A549 (cell line): Measurements from ENCODE around the gene CIAO3. TPM values are rescaled to one million over a fixed set of nuclear protein-coding genes. Genes with fewer than 3 reads are reported as not detected.

ENCODE experiments used
- ATAC-seq, 2 experiments: fragments of 200-7000 bp in 1 of 2; fragments of >200 bp in 1 of 2; cut with Nextera tagmentation in 1 of 2; cut with Tn5 transposase in 1 of 2; 3 replicates each; pipeline versions ENCODE4 v1.8.0 to v1.9.1; 2018 to 2020; ENCODE audit warnings: mild to moderate bottlenecking in 1 of 2, moderate library complexity in 1 of 2
- CTCF ChIA-PET: fragments of 300-600 bp; sonication (Branson Sonifier 250); formaldehyde crosslinking; extraction: SDS; loops from one replicate; lab custom pipeline; 2021; ENCODE audit warnings: antibody characterized with exemption, inconsistent platforms; lab: Yijun Ruan, JAX
- POLR2A ChIA-PET: fragments of 350-600 bp; formaldehyde crosslinking; extraction: SDS; loops from one replicate; lab custom pipeline; 2021; ENCODE audit warnings: antibody characterized with exemption, inconsistent platforms; lab: Yijun Ruan, JAX
- DNase-seq, 2 experiments: peaks; one replicate each; pipeline versions ENCODE4 v3.0.0 to v3.0.0-alpha.2; 2011 to 2016; ENCODE audit warnings: low read depth in 1 of 2, low spot score in 1 of 2
- FAIRE-seq: peaks from 2 replicates; lab custom pipeline; 2011; peaks lifted over from hg19 to GRCh38; lab: Jason Lieb, UNC
- H3K27ac ChIP-seq, 2 experiments: fragments of >200 bp; sonication (Bioruptor Twin); formaldehyde crosslinking; 3 replicates each; pipeline ENCODE4 v1.5.1; 2016 to 2017
- H3K4me1 ChIP-seq: fragments of >200 bp; sonication (Bioruptor Twin); formaldehyde crosslinking; 3 replicates; pipeline ENCODE4 v1.6.1; 2016
- H3K4me2 ChIP-seq: fragments of >200 bp; sonication (Bioruptor Twin); formaldehyde crosslinking; 3 replicates; pipeline ENCODE4 v1.6.1; 2016
- H3K4me3 ChIP-seq: fragments of >200 bp; sonication (Bioruptor Twin); formaldehyde crosslinking; 3 replicates; pipeline ENCODE4 v1.5.1; 2016
- H3K9me3 ChIP-seq: fragments of >200 bp; sonication (Bioruptor Twin); formaldehyde crosslinking; 3 replicates; pipeline ENCODE4 v1.6.1; 2016
- ATOH8 ChIP-seq: fragments of 250-450 bp; sonication (Bioruptor Pico); IDR thresholded peaks from 2 replicates; pipeline ENCODE4 v1.5.0; 2020; ENCODE audit warnings: low read depth, mild to moderate bottlenecking, moderate library complexity
- CBX8 ChIP-seq: fragments of 200-600 bp; sonication (generic); IDR thresholded peaks from 2 replicates; pipeline ENCODE4 v1.6.1; 2016
- CHD4 ChIP-seq: fragments of 200-600 bp; sonication (generic); IDR thresholded peaks from 2 replicates; pipeline ENCODE4 v1.6.1; 2016; ENCODE audit warnings: antibody characterized with exemption, mild to moderate bottlenecking, borderline replicate concordance
- CTCF ChIP-seq: fragments of >200 bp; sonication (Bioruptor Twin); formaldehyde crosslinking; IDR thresholded peaks from 3 replicates; pipeline ENCODE4 v1.5.1; 2016
- FOSL2 ChIP-seq, 2 experiments: fragments of 450-650 bp in 1 of 2; fragments of >200 bp in 1 of 2; sonication (Bioruptor Twin) in 1 of 2; formaldehyde crosslinking; IDR thresholded peaks; 2 replicates each; pipeline versions ENCODE4 v1.5.0 to v1.6.1; 2016 to 2020; ENCODE audit warnings: mild to moderate bottlenecking in 1 of 2, moderate library complexity in 1 of 2
- HOXA7 ChIP-seq: fragments of 250-450 bp; sonication (Bioruptor Pico); IDR thresholded peaks from 2 replicates; pipeline ENCODE4 v1.5.0; 2020; ENCODE audit warnings: mild to moderate bottlenecking, moderate library complexity
- HOXB13 ChIP-seq: fragments of 250-450 bp; sonication (Bioruptor Pico); IDR thresholded peaks from 2 replicates; pipeline ENCODE4 v1.5.0; 2020; ENCODE audit warnings: low read depth, mild to moderate bottlenecking, moderate library complexity
- JUNB ChIP-seq: fragments of >200 bp; sonication (Bioruptor Twin); formaldehyde crosslinking; IDR thresholded peaks from 2 replicates; pipeline ENCODE4 v1.6.1; 2016
- KDM1A ChIP-seq: fragments of 200-600 bp; sonication (generic); IDR thresholded peaks from 2 replicates; pipeline ENCODE4 v1.6.1; 2016; ENCODE audit warnings: low read depth, mild to moderate bottlenecking
- MAFK ChIP-seq: fragments of 450-650 bp; IDR thresholded peaks from 2 replicates; pipeline ENCODE4 v1.6.1; 2014; ENCODE audit not compliant: partially characterized antibody
- MAX ChIP-seq: IDR thresholded peaks from 2 replicates; pipeline ENCODE4 v1.6.1; 2012
- MAZ ChIP-seq: fragments of 150-350 bp; IDR thresholded peaks from 2 replicates; pipeline ENCODE4 v1.6.1; 2014; ENCODE audit warnings: antibody characterized with exemption, low read depth, low read length, borderline replicate concordance
- NR3C1 ChIP-seq: fragments of >200 bp; sonication (Bioruptor Twin); formaldehyde crosslinking; IDR thresholded peaks from 3 replicates; pipeline ENCODE4 v1.6.1; 2017
- RAD21 ChIP-seq, 2 experiments: fragments of >200 bp in 1 of 2; sonication (Bioruptor Twin) in 1 of 2; formaldehyde crosslinking in 1 of 2; IDR thresholded peaks in 1 of 2; conservative IDR thresholded peaks in 1 of 2; 2 replicates in 1 of 2; 3 replicates in 1 of 2; pipeline ENCODE4 v1.6.1; 2012 to 2018; ENCODE audit warnings: inconsistent platforms in 1 of 2
- RCOR1 ChIP-seq: fragments of 150-350 bp; IDR thresholded peaks from 2 replicates; pipeline ENCODE4 v1.6.1; 2014; ENCODE audit warnings: antibody characterized with exemption, low read length, low read depth
- REST ChIP-seq: fragments of 200-600 bp; sonication (generic); IDR thresholded peaks from 2 replicates; pipeline ENCODE4 v1.6.1; 2016; ENCODE audit warnings: antibody characterized with exemption, mild to moderate bottlenecking, moderate library complexity
- SMC3 ChIP-seq: fragments of >200 bp; sonication (Bioruptor Twin); formaldehyde crosslinking; IDR thresholded peaks from 3 replicates; pipeline ENCODE4 v1.6.1; 2018; ENCODE audit warnings: inconsistent platforms
- TFCP2L1 ChIP-seq: fragments of 250-450 bp; sonication (Bioruptor Pico); IDR thresholded peaks from 2 replicates; pipeline ENCODE4 v1.5.0; 2021; ENCODE audit warnings: mild to moderate bottlenecking
- WGBS: methylation state at CpG from one replicate; pipeline ENCODE4 v1.1.6; 2017; ENCODE audit errors: missing lambda C conversion rate; 5-methylcytosine and 5-hydroxymethylcytosine counted together
- polyA plus RNA-seq, 4 experiments: library from polyadenylated mRNA; depleted of rRNA in 3 of 4; stranded (reverse); fragments of >200 nt; fragmentation: RNase III in 1 of 4; extraction: RNeasy Plus Mini Kit Qiagen cat#74134 plus additional on column Dnase treatment in 1 of 4; gene quantifications; 2 replicates in 3 of 4; 3 replicates in 1 of 4; pipeline ENCODE4 v1.2.3, GENCODE V29; 2011 to 2017

Gene CIAO3
- polyA plus RNA-seq, 2 of the 4 experiments (the other 2 are of a cell fraction): 17.4 to 23.0 TPM

GRCh38 chr16:711548-712320, 29.1 kb downstream of the CIAO3 start:
- ChIA-PET CTCF (interaction anchor here (0.5 to 25.1 kb wide), 27 partner anchors 9 to 387 kb away, joined by 3 to 656 read pairs (median 6); partner anchors contain the start of genes ANTKMT, CCDC78, CHTF18 and CIAO3), POLR2A (interaction anchor here (1.0 to 2.1 kb wide), 4 partner anchors 9 to 16 kb away, joined by 3 to 33 read pairs (median 4); partner anchors contain the start of genes ANTKMT and CCDC78)
- 7% methylated on average over 25 of the region's 25 CpGs for WGBS
- Histone ChIP-seq H3K4me2 (peak overlapping the region; percentile 70), H3K27ac (peak overlapping the region; percentile 86 to 99), H3K9me3 (no peaks in the 10 kb centered on the region), H3K4me1 (peaks cover 62% of the 10 kb centered on the region), H3K4me3 (no peak overlapping the region)
- peak; percentile 10 to 63; a peak in 4 of 6 replicates for ATAC-seq
- FAIRE-seq: no peak
- DNase-seq: peak in 1 of 2 experiments; percentile 81
- TF ChIP-seq MAX (peak; percentile 57), SMC3 (peak; percentile 84), RAD21 (conservative IDR thresholded peaks at IDR 0.05 in 1 of 2, IDR thresholded peaks at IDR 0.05 in 1 of 2) (peak; percentile 85 to 86), CTCF (peak; percentile 89), RCOR1 (no peak), TFCP2L1 (no peak), MAZ (0 out of 2 replicates have a peak, but pooled peaks have one; percentile 48)

- POLR2A ChIA-PET: no interaction called here
- WGBS: 63% methylated on average over 12 of the region's 12 CpGs
- TF ChIP-seq KDM1A (peak; percentile 72; the same call in 1 of the 2 replicates), ATOH8 (no peak)
- Histone ChIP-seq H3K27ac (peak overlapping the region; percentile 86 to 99; a peak in 5 of 6 replicates), H3K9me3 (no peaks in the 10 kb centered on the region), H3K4me3 (no peak overlapping the region), H3K4me1 (peaks cover 62% of the 10 kb centered on the region), H3K4me2 (peak overlapping the region; percentile 70)
- DNase-seq (no peak), ATAC-seq (no peak), FAIRE-seq (no peak)
- CTCF ChIA-PET: interaction anchor here (0.7 to 25.1 kb wide), 12 partner anchors 9 to 345 kb away, joined by 3 to 656 read pairs (median 10); partner anchors contain the start of genes ANTKMT, CCDC78, CHTF18 and CIAO3
Observed at GRCh38 chr16:711084-711483, 29.7 kb downstream of the CIAO3 start.

GRCh38 chr16:710500-711075, 30.2 kb downstream of the CIAO3 start:
- ChIA-PET CTCF (interaction anchor here (0.7 to 25.1 kb wide), 14 partner anchors 8 to 345 kb away, joined by 3 to 656 read pairs (median 8); partner anchors contain the start of genes ANTKMT, CCDC78, CHTF18 and CIAO3), POLR2A (interaction anchor here (1.3 to 1.5 kb wide), 2 partner anchors 9 to 11 kb away, joined by 4 to 7 read pairs; no protein-coding TSS in a partner anchor)
- no peak for ATAC-seq
- no peak for DNase-seq
- no peaks in the 10 kb centered on the region for H3K9me3 ChIP-seq
- peaks cover 64% of the 10 kb centered on the region for H3K4me1 ChIP-seq
- 81% methylated on average over 17 of the region's 21 CpGs for WGBS
- no peak overlapping the region for H3K4me3 ChIP-seq
- H3K27ac ChIP-seq: peak overlapping the region; percentile 25 to 99; a peak in 4 of 6 replicates
- peak overlapping the region; percentile 40; the same call in 1 of the 3 replicates for H3K4me2 ChIP-seq
- TF ChIP-seq FOSL2 (IDR thresholded peaks at IDR 0.05): no peak
- TF ChIP-seq FOSL2 (CRISPR knock-in tag; IDR thresholded peaks at IDR 0.05): no peak
- no peak for TF ChIP-seq JUNB
- TF ChIP-seq MAFK: no peak
- TF ChIP-seq HOXB13: no peak
- no peak for TF ChIP-seq CBX8
- TF ChIP-seq HOXA7: no peak
- no peak for TF ChIP-seq NR3C1
- TF ChIP-seq REST: no peak
- TF ChIP-seq CHD4: no peak
- TF ChIP-seq RCOR1: no peak
- FAIRE-seq: no peak
